ENCODE results near the gene SCUBE1.

DNA sequence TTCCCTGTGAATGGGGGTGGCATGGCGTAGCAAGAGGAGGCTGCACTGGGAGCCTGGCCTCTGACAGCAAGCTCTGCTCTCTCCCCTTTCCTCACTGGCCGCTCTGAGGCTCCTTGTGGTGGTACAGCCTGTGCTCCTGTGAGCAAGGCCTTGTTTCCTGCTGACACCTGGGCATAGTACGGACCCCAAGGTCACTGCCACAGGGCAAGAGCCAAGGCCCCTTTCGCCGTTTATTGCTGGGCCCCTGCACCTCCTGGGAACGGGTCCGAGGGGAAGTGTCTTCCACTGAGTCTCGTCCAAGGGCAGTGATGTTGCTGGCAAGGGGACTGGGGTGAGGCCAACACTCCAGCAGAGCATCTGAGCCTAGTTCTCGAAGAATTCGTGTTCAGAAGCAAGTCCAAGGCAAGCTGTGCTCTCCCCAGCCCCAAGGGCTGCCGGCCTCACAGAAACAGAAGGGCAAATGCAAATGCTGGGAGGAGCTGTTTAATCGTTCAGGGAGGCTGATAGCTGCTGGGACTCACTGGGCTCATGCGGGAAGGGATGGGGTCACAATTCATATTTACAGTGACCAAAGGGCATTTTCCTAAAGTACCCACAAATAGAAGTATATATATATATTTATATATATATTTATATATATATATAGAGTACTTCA lies 140.3 kb downstream of the SCUBE1 start:
- TF ChIP-seq POLR2A (IDR thresholded peaks at IDR 0.05) = no peak
- TF ChIP-seq EP300 (IDR thresholded peaks at IDR 0.05; ENCODE audit: low read depth) = no peak
